SU-DHL-6 (cell line): Measurements from ENCODE around the gene LRP4.

Experiments used
- EZH2phosphoT487 ChIP-seq: fragments of 200-600 bp; sonication (generic), shearing (Covaris generic); conservative IDR thresholded peaks from 2 replicates; pipeline ENCODE4 v1.6.1; 2018; ENCODE audit warnings: mild to moderate bottlenecking, antibody characterized with exemption, low read length, moderate library complexity, mixed read lengths
- TF ChIP-seq, protein P1 (sequence below): fragments of 200-600 bp; sonication (generic); IDR thresholded peaks from one replicate; pipeline ENCODE4 v1.5.1; 2017; ENCODE audit warnings: antibody characterized with exemption, mild to moderate bottlenecking, low read length, moderate library complexity; ENCODE audit not compliant: insufficient read depth, poor library complexity, severe bottlenecking

DNA sequence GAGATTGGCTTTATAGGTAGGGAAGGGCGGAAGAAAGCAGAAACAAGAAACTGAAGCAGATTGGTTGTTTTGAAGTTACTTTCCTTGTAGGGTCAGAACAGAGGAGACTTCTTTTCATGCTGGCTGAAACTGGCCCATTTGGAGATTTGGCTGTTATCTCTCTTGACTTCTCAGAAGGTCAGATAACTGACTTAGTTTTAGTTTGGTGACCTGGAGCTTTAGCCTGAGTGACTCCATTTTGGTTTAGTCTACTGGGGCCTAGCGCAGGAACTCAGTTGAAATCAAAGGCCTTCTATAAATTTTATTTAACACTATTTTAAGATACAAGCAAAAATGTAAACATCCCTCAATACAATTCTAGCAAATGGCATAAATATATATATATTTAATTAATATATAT is 49.6 kb upstream of the LRP4 start:
- no peak for TF ChIP-seq EZH2phosphoT487
- TF ChIP-seq, protein P1, sequence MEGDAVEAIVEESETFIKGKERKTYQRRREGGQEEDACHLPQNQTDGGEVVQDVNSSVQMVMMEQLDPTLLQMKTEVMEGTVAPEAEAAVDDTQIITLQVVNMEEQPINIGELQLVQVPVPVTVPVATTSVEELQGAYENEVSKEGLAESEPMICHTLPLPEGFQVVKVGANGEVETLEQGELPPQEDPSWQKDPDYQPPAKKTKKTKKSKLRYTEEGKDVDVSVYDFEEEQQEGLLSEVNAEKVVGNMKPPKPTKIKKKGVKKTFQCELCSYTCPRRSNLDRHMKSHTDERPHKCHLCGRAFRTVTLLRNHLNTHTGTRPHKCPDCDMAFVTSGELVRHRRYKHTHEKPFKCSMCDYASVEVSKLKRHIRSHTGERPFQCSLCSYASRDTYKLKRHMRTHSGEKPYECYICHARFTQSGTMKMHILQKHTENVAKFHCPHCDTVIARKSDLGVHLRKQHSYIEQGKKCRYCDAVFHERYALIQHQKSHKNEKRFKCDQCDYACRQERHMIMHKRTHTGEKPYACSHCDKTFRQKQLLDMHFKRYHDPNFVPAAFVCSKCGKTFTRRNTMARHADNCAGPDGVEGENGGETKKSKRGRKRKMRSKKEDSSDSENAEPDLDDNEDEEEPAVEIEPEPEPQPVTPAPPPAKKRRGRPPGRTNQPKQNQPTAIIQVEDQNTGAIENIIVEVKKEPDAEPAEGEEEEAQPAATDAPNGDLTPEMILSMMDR: no peak
